K562 (cell line): ENCODE measurements around the gene EHMT2. TPM values are rescaled to one million over a fixed set of nuclear protein-coding genes. Genes with fewer than 3 reads are reported as not detected.
A peak's percentile ranks its signal among the peaks of the same experiment; 100 is the strongest.

Experiments
- ARID4B ChIP-seq: sonication (generic); formaldehyde crosslinking; IDR thresholded peaks from 2 replicates; pipeline ENCODE4 v1.8.0; 2022; ENCODE audit warnings: mild to moderate bottlenecking, missing genetic modification reagents
- CHD1 ChIP-seq: fragments of 200-600 bp; sonication (generic); IDR thresholded peaks from one replicate; pipeline ENCODE4 v1.6.1; 2012; ENCODE audit warnings: mild to moderate bottlenecking, moderate library complexity, low read length, inconsistent platforms
- CTCF ChIP-seq, 3 experiments: IDR thresholded peaks in 2 of 3; conservative IDR thresholded peaks in 1 of 3; 2 replicates each; pipeline ENCODE4 v1.5.1; 2011 to 2012; ENCODE audit warnings: low read length in 3 of 3, mild to moderate bottlenecking in 3 of 3, control low read depth in 2 of 3, improper control_type of control experiment in 1 of 3, inconsistent platforms in 1 of 3, low read depth in 1 of 3, mixed read lengths in 1 of 3, moderate library complexity in 1 of 3; ENCODE audit not compliant: insufficient read depth in 2 of 3
- FOXK2 ChIP-seq, 2 experiments: fragments of 450-650 bp; IDR thresholded peaks in 1 of 2; conservative IDR thresholded peaks in 1 of 2; 2 replicates each; pipeline ENCODE4 v1.6.1; 2016; ENCODE audit warnings: low read depth in 2 of 2, mild to moderate bottlenecking in 1 of 2
- KLF1 ChIP-seq: fragments of 450-650 bp; IDR thresholded peaks from 2 replicates; pipeline ENCODE4 v1.6.1; 2016; ENCODE audit warnings: missing genetic modification characterization, missing compliant biosample characterization
- MAZ ChIP-seq, 2 experiments: fragments of 450-650 bp in 1 of 2; sonication (generic) in 1 of 2; formaldehyde crosslinking; IDR thresholded peaks in 1 of 2; conservative IDR thresholded peaks in 1 of 2; 2 replicates each; pipeline versions ENCODE4 v1.4.0 to v1.5.0; 2020; ENCODE audit warnings: mild to moderate bottlenecking in 1 of 2, missing genetic modification reagents in 1 of 2
- NFE2L1 ChIP-seq: fragments of 450-650 bp; IDR thresholded peaks from 2 replicates; pipeline ENCODE4 v1.6.1; 2016; ENCODE audit warnings: missing genetic modification characterization, low read depth, mild to moderate bottlenecking, missing compliant biosample characterization, moderate library complexity, borderline replicate concordance
- PHB2 ChIP-seq: fragments of 450-650 bp; IDR thresholded peaks from 2 replicates; pipeline ENCODE4 v1.6.1; 2017; ENCODE audit warnings: low read depth
- PURB ChIP-seq: sonication (generic); formaldehyde crosslinking; IDR thresholded peaks from 2 replicates; pipeline ENCODE4 v1.9.0; 2021; ENCODE audit warnings: low read depth, mild to moderate bottlenecking, missing genetic modification reagents
- RBM39 ChIP-seq: fragments of 200-400 bp; formaldehyde crosslinking; optimal IDR thresholded peaks from 2 replicates; pipeline ENCODE3; 2018; ENCODE audit warnings: low read depth, low read length
- RCOR1 ChIP-seq, 2 experiments: IDR thresholded peaks; 2 replicates each; pipeline ENCODE4 v1.6.1; 2012; ENCODE audit warnings: low read depth in 2 of 2, low read length in 2 of 2, borderline replicate concordance in 1 of 2, improper control_type of control experiment in 1 of 2
- SMAD3 ChIP-seq: fragments of 450-650 bp; formaldehyde crosslinking; conservative IDR thresholded peaks from 2 replicates; pipeline ENCODE4 v1.4.0; 2020; ENCODE audit warnings: mild to moderate bottlenecking
- SMC3 ChIP-seq: conservative IDR thresholded peaks from 2 replicates; pipeline ENCODE4 v1.6.1; 2011; ENCODE audit warnings: low read depth, low read length, improper control_type of control experiment; ENCODE audit not compliant: insufficient read depth
- XRCC5 ChIP-seq: fragments of 200-400 bp; formaldehyde crosslinking; IDR thresholded peaks from 2 replicates; pipeline ENCODE4 v1.6.1; 2017; ENCODE audit warnings: low read depth, mild to moderate bottlenecking, low read length
- ZNF311 ChIP-seq: fragments of 250-450 bp; sonication (Bioruptor Pico); IDR thresholded peaks from 2 replicates; pipeline ENCODE4 v1.4.0; 2020; ENCODE audit warnings: mild to moderate bottlenecking, moderate library complexity
- polyA plus RNA-seq, 8 experiments: library from polyadenylated mRNA; depleted of rRNA in 4 of 8; stranded (reverse) in 5 of 8; unstranded in 3 of 8; fragments of >200 nt; fragmentation: Nextera tagmentation in 2 of 8; fragmentation: Illumina TruSeq in 1 of 8; extraction: Ambion mirVana in 2 of 8; extraction: Trizol in 1 of 8; gene quantifications; 2 replicates each; pipeline versions ENCODE4 v1.2.1 to v1.2.3, GENCODE V29; 2011 to 2014; ENCODE audit warnings: inconsistent platforms in 1 of 8, missing spikeins in 1 of 8
- total RNA-seq, 7 experiments: library from RNA; depleted of rRNA in 6 of 7; stranded (reverse); fragments of >200 nt in 6 of 7; fragmentation: Illumina TruSeq in 2 of 7; extraction: Trizol in 2 of 7; gene quantifications; 2 replicates each; pipeline versions ENCODE4 v1.2.1 to v1.2.3, GENCODE V29; 2011 to 2021; ENCODE audit warnings: low replicate concordance in 1 of 7
- TF ChIP-seq, protein P1 (sequence below): fragments of 450-650 bp; formaldehyde crosslinking; conservative IDR thresholded peaks from 2 replicates; pipeline ENCODE4 v1.4.0; 2022; ENCODE audit warnings: mild to moderate bottlenecking, missing genetic modification characterization
- TF ChIP-seq, protein P2 (sequence below), 2 experiments: fragments of 450-650 bp; conservative IDR thresholded peaks; 2 replicates each; pipeline ENCODE4 v1.6.1; 2017; ENCODE audit warnings: mild to moderate bottlenecking in 2 of 2, moderate library complexity in 2 of 2

The EHMT2 gene
- total and polyA plus RNA-seq, 9 of the 15 experiments (the other 6 are each of a cell fraction or from before 2014, with no cell fraction given) = 2.1 to 63.8 (median 38.5) TPM

DNA sequence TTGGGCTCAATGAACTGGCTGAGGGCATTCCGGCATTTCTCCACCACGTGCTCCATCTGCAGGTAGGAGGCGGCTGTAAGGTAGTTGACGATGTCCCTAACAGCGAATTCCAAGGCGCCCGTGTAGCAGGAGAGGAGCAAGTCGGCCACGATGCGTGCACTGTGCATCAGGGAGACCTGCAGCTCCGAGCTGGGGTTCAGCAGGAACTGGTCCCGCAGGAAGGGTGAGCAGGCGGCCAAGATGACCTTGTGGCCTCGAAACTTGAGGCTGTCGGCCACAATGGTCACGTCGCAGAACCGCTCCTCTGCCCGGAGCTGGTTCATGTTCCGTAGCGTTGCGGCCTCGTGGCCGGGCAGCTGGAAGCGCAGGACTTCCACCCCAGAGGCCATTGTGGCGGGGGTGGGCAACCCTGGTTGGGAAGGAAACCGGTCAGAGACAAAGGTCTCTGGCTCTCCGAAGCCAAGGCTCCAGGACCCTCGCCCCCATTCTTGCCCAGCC lies 3.5 kb upstream of the EHMT2 start (continued):
- TF ChIP-seq ARID4B (CRISPR knock-in tag) = peak; percentile 81; the same call in 1 of the 2 replicates
- peak in 1 of 2 experiments; percentile 33; a peak in 2 of 4 replicates for TF ChIP-seq MAZ (CRISPR knock-in tag; conservative IDR thresholded peaks at IDR 0.05 in 1 of 2, IDR thresholded peaks at IDR 0.05 in 1 of 2)
- peak; percentile 40 for TF ChIP-seq CHD1
- TF ChIP-seq, protein P1, sequence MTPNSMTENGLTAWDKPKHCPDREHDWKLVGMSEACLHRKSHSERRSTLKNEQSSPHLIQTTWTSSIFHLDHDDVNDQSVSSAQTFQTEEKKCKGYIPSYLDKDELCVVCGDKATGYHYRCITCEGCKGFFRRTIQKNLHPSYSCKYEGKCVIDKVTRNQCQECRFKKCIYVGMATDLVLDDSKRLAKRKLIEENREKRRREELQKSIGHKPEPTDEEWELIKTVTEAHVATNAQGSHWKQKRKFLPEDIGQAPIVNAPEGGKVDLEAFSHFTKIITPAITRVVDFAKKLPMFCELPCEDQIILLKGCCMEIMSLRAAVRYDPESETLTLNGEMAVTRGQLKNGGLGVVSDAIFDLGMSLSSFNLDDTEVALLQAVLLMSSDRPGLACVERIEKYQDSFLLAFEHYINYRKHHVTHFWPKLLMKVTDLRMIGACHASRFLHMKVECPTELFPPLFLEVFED (CRISPR knock-in tag) = no peak
- no peak for TF ChIP-seq SMAD3 (CRISPR knock-in tag)
- TF ChIP-seq FOXK2 (conservative IDR thresholded peaks at IDR 0.05 in 1 of 2, IDR thresholded peaks at IDR 0.05 in 1 of 2; ENCODE audit: low read depth in 2 of 2) = no peak
- TF ChIP-seq NFE2L1 (tag) = no peak
- TF ChIP-seq PURB (CRISPR knock-in tag) = no peak
- TF ChIP-seq, protein P2, sequence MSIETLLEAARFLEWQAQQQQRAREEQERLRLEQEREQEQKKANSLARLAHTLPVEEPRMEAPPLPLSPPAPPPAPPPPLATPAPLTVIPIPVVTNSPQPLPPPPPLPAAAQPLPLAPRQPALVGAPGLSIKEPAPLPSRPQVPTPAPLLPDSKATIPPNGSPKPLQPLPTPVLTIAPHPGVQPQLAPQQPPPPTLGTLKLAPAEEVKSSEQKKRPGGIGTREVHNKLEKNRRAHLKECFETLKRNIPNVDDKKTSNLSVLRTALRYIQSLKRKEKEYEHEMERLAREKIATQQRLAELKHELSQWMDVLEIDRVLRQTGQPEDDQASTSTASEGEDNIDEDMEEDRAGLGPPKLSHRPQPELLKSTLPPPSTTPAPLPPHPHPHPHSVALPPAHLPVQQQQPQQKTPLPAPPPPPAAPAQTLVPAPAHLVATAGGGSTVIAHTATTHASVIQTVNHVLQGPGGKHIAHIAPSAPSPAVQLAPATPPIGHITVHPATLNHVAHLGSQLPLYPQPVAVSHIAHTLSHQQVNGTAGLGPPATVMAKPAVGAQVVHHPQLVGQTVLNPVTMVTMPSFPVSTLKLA (conservative IDR thresholded peaks at IDR 0.05) = 0 out of 4 replicates have a peak, but pooled peaks of 1 of the 2 experiments have one; percentile 54
- no peak for TF ChIP-seq RBM39
- no peak for TF ChIP-seq PHB2
- no peak for TF ChIP-seq SMC3
- no peak for TF ChIP-seq ZNF311 (CRISPR knock-in tag)
- TF ChIP-seq CTCF (IDR thresholded peaks at IDR 0.05 in 2 of 3, conservative IDR thresholded peaks at IDR 0.05 in 1 of 3; ENCODE audit: insufficient read depth in 2 of 3, low read depth in 1 of 3, low read length in 3 of 3) = no peak
- peak; percentile 41; the same call in 1 of the 2 replicates for TF ChIP-seq KLF1 (tag)
- no peak for TF ChIP-seq RCOR1 (IDR thresholded peaks at IDR 0.05; ENCODE audit: borderline replicate concordance in 1 of 2, low read depth in 2 of 2, low read length in 2 of 2)
- TF ChIP-seq XRCC5 = 0 out of 2 replicates have a peak, but pooled peaks have one; percentile 23
